GM23338 (cell line): ENCODE measurements around the gene NDST4. TPM values are rescaled to one million over a fixed set of nuclear protein-coding genes. Genes with fewer than 3 reads are reported as not detected.

ENCODE experiments used
- ATAC-seq: fragments of 200-7000 bp; cut with Tn5 transposase; 3 replicates; pipeline ENCODE4 v1.9.1; 2020
- DNase-seq: peaks from one replicate; pipeline ENCODE4 v3.0.0-alpha.2; 2015; ENCODE audit warnings: low spot score
- H2AFZ ChIP-seq: fragments of 200-600 bp; sonication (generic); 2 replicates; pipeline ENCODE4 v1.8.0; 2016; ENCODE audit warnings: antibody characterized with exemption, mild to moderate bottlenecking, moderate library complexity
- H3F3A ChIP-seq: fragments of 200-600 bp; sonication (generic); replicated peaks from 2 replicates; pipeline ENCODE4 v1.8.0; 2017; ENCODE audit warnings: antibody characterized with exemption, mixed run types, low read depth
- H3K27ac ChIP-seq: fragments of 200-600 bp; sonication (generic); 2 replicates; pipeline ENCODE4 v1.6.1; 2016; ENCODE audit warnings: low read depth
- H3K27me3 ChIP-seq: fragments of 200-600 bp; sonication (generic); 2 replicates; pipeline ENCODE4 v1.8.0; 2016; ENCODE audit warnings: mild to moderate bottlenecking, mixed run types, moderate library complexity; ENCODE audit not compliant: insufficient read depth
- H3K36me3 ChIP-seq: fragments of 200-600 bp; sonication (generic); 2 replicates; pipeline ENCODE4 v1.8.0; 2016; ENCODE audit warnings: mild to moderate bottlenecking; ENCODE audit not compliant: insufficient read depth
- H3K4me1 ChIP-seq: fragments of 200-600 bp; sonication (generic); 2 replicates; pipeline ENCODE4 v1.8.0; 2016; ENCODE audit warnings: mild to moderate bottlenecking, moderate library complexity; ENCODE audit not compliant: insufficient read depth
- H3K4me2 ChIP-seq: fragments of 200-600 bp; sonication (generic); 2 replicates; pipeline ENCODE4 v1.7.1; 2017; ENCODE audit warnings: mixed run types
- H3K4me3 ChIP-seq: fragments of 200-600 bp; sonication (generic); 2 replicates; pipeline ENCODE4 v1.6.1; 2016; ENCODE audit warnings: mixed run types
- H3K79me2 ChIP-seq: fragments of 200-600 bp; sonication (generic); replicated peaks from 2 replicates; pipeline ENCODE4 v1.8.0; 2017; ENCODE audit warnings: mild to moderate bottlenecking; ENCODE audit not compliant: insufficient read depth
- H3K9me2 ChIP-seq: fragments of 200-600 bp; sonication (generic); 2 replicates; pipeline ENCODE4 v1.8.0; 2017; ENCODE audit not compliant: insufficient read depth
- H4K20me1 ChIP-seq: fragments of 200-600 bp; sonication (generic); replicated peaks from 2 replicates; pipeline ENCODE4 v1.8.0; 2017; ENCODE audit warnings: mild to moderate bottlenecking; ENCODE audit not compliant: insufficient read depth
- H3K27ac Mint-ChIP-seq: 2 replicates; pipeline ENCODE4 v1.8.0; 2020; ENCODE audit warnings: inconsistent platforms, mild to moderate bottlenecking, moderate library complexity, mixed read lengths
- H3K27me3 Mint-ChIP-seq: 3 replicates; pipeline ENCODE4 v1.8.0; 2022; ENCODE audit warnings: low read depth, mild to moderate bottlenecking, moderate library complexity, mixed read lengths, inconsistent platforms; ENCODE audit not compliant: insufficient read depth, poor library complexity
- H3K36me3 Mint-ChIP-seq: 3 replicates; pipeline ENCODE4 v1.8.0; 2021; ENCODE audit warnings: low read depth, mild to moderate bottlenecking, inconsistent platforms, moderate library complexity, mixed read lengths
- H3K4me1 Mint-ChIP-seq: 3 replicates; pipeline ENCODE4 v1.8.0; 2020; ENCODE audit warnings: mild to moderate bottlenecking, inconsistent platforms, mixed read lengths
- H3K4me3 Mint-ChIP-seq: 3 replicates; pipeline ENCODE4 v1.8.0; 2021; ENCODE audit warnings: moderate library complexity, mild to moderate bottlenecking, inconsistent platforms, mixed read lengths
- H3K9me3 Mint-ChIP-seq: 3 replicates; pipeline ENCODE4 v1.8.0; 2020; ENCODE audit warnings: moderate library complexity, mild to moderate bottlenecking, inconsistent platforms, mixed read lengths
- ETS1 ChIP-seq: IDR thresholded peaks from 2 replicates; pipeline ENCODE4 v1.6.1; 2016; ENCODE audit warnings: antibody characterized with exemption
- EZH2 ChIP-seq: fragments of 200-600 bp; sonication (generic); IDR thresholded peaks from one replicate; pipeline ENCODE4 v1.8.0; 2017; ENCODE audit warnings: antibody characterized with exemption, mild to moderate bottlenecking, low read depth; ENCODE audit not compliant: unreplicated experiment
- EZH2phosphoT487 ChIP-seq: fragments of 200-600 bp; sonication (generic); IDR thresholded peaks from one replicate; pipeline ENCODE4 v1.8.1; 2018; ENCODE audit warnings: antibody characterized with exemption; ENCODE audit not compliant: unreplicated experiment
- JUNB ChIP-seq: IDR thresholded peaks from one replicate; pipeline ENCODE4 v1.6.1; 2016; ENCODE audit warnings: antibody characterized with exemption; ENCODE audit not compliant: unreplicated experiment
- NANOG ChIP-seq: IDR thresholded peaks from 2 replicates; pipeline ENCODE4 v1.6.1; 2016; ENCODE audit warnings: antibody characterized with exemption, borderline replicate concordance
- STAT1 ChIP-seq: IDR thresholded peaks from one replicate; pipeline ENCODE4 v1.6.1; 2016; ENCODE audit warnings: antibody characterized with exemption; ENCODE audit not compliant: unreplicated experiment
- ZNF114 ChIP-seq: fragments of 250-450 bp; sonication (Bioruptor Pico); IDR thresholded peaks from 2 replicates; pipeline ENCODE4 v1.5.0; 2020; ENCODE audit warnings: mild to moderate bottlenecking, moderate library complexity
- ZNF331 ChIP-seq: fragments of 250-450 bp; sonication (Bioruptor Pico); IDR thresholded peaks from 2 replicates; pipeline ENCODE4 v1.5.0; 2020; ENCODE audit warnings: low read depth, mild to moderate bottlenecking, moderate library complexity
- ZNF462 ChIP-seq: fragments of 250-450 bp; sonication (Bioruptor Pico); IDR thresholded peaks from 2 replicates; pipeline ENCODE4 v1.5.0; 2020; ENCODE audit warnings: mild to moderate bottlenecking, moderate library complexity
- polyA plus RNA-seq: library from polyadenylated mRNA; unstranded; fragments of >200 nt; fragmentation: Nextera tagmentation; extraction: Ambion mirVana; gene quantifications from 2 replicates; pipeline ENCODE4 v1.2.1, GENCODE V29; 2016
- total RNA-seq: library from RNA; depleted of rRNA; stranded (reverse); fragments of >200 nt; shearing (Covaris generic); gene quantifications from 2 replicates; pipeline ENCODE4 v1.2.3, GENCODE V29; 2014

The NDST4 gene
- total and polyA plus RNA-seq, 2 experiments from 2014 or later: not detected

GRCh38 chr4:114875630-114876029 is 237.8 kb downstream of the NDST4 start:
- ATAC-seq (no peak), DNase-seq (no peak)
- Histone ChIP-seq H3K9me2 (no peaks in the 10 kb centered on the region), H3K27ac (no peak overlapping the region), H2AFZ (no peak overlapping the region), H3K36me3 (no peaks in the 10 kb centered on the region), H3F3A (no peaks in the 10 kb centered on the region), H4K20me1 (no peaks in the 10 kb centered on the region), H3K4me1 (0 out of 2 replicates have a peak, but pooled peaks cover 3% of the 10 kb centered on the region), H3K27me3 (no peaks in the 10 kb centered on the region), H3K79me2 (no peaks in the 10 kb centered on the region), H3K4me2 (no peak overlapping the region), H3K4me3 (no peak overlapping the region)
- H3K9me3 Mint-ChIP-seq: no peaks in the 10 kb centered on the region
- H3K27me3 Mint-ChIP-seq: no peaks in the 10 kb centered on the region
- no peak for TF ChIP-seq JUNB
- H3K4me1 Mint-ChIP-seq: peaks cover 6% of the 10 kb centered on the region; the same call in 2 of the 3 replicates
- no peaks in the 10 kb centered on the region for H3K36me3 Mint-ChIP-seq
- no peak overlapping the region for H3K27ac Mint-ChIP-seq
- H3K4me3 Mint-ChIP-seq: no peak overlapping the region

- Mint-ChIP-seq H3K4me3 (no peak overlapping the region), H3K36me3 (no peaks in the 10 kb centered on the region), H3K4me1 (peaks cover 3% of the 10 kb centered on the region; the same call in 2 of the 3 replicates), H3K9me3 (no peaks in the 10 kb centered on the region), H3K27me3 (no peaks in the 10 kb centered on the region), H3K27ac (no peak overlapping the region)
- Histone ChIP-seq H3K79me2 (no peaks in the 10 kb centered on the region), H3K27me3 (no peaks in the 10 kb centered on the region), H3F3A (no peaks in the 10 kb centered on the region), H3K36me3 (no peaks in the 10 kb centered on the region), H3K9me2 (no peaks in the 10 kb centered on the region), H3K4me2 (no peak overlapping the region), H3K4me3 (no peak overlapping the region), H2AFZ (no peak overlapping the region; the same call in 1 of the 2 replicates), H3K4me1 (0 out of 2 replicates have a peak, but pooled peaks cover 3% of the 10 kb centered on the region), H3K27ac (no peak overlapping the region), H4K20me1 (no peaks in the 10 kb centered on the region)
- TF ChIP-seq JUNB: no peak
- TF ChIP-seq ZNF331: no peak
- TF ChIP-seq NANOG: no peak
- no peak for TF ChIP-seq EZH2phosphoT487
- TF ChIP-seq ZNF114: no peak
- no peak for TF ChIP-seq ETS1
- TF ChIP-seq STAT1: no peak
- DNase-seq (no peak), ATAC-seq (no peak)
Measured at GRCh38 chr4:114874321-114874720, 239.1 kb downstream of the NDST4 start.

GRCh38 chr4:114870987-114871386 is 242.4 kb downstream of the NDST4 start:
- ATAC-seq (no peak), DNase-seq (no peak)
- no peak overlapping the region for H3K4me2 ChIP-seq
- no peak for TF ChIP-seq STAT1
- no peak for TF ChIP-seq EZH2
- TF ChIP-seq ZNF462: no peak
- TF ChIP-seq JUNB: no peak

More at GRCh38 chr4:114870987-114871386, 242.4 kb downstream of the NDST4 start:
- no peak overlapping the region for H3K27ac ChIP-seq
- no peaks in the 10 kb centered on the region for H3K27me3 ChIP-seq
- no peaks in the 10 kb centered on the region for H3K9me3 Mint-ChIP-seq
- H3K9me2 ChIP-seq: no peaks in the 10 kb centered on the region
- no peaks in the 10 kb centered on the region for H3K36me3 Mint-ChIP-seq
- no peaks in the 10 kb centered on the region for H3F3A ChIP-seq
- H4K20me1 ChIP-seq: no peaks in the 10 kb centered on the region
- no peak overlapping the region; the same call in 1 of the 2 replicates for H3K27ac Mint-ChIP-seq
- no peaks in the 10 kb centered on the region for H3K79me2 ChIP-seq
- no peaks in the 10 kb centered on the region for H3K4me1 Mint-ChIP-seq
- H3K4me1 ChIP-seq: no peaks in the 10 kb centered on the region
- no peaks in the 10 kb centered on the region for H3K36me3 ChIP-seq
- no peak overlapping the region for H3K4me3 ChIP-seq
- peak overlapping the region; percentile 24; the same call in 1 of the 2 replicates for H2AFZ ChIP-seq
- no peaks in the 10 kb centered on the region for H3K27me3 Mint-ChIP-seq
- no peak overlapping the region for H3K4me3 Mint-ChIP-seq
